ENCODE results near the gene ULK4. TPM values are rescaled to one million over a fixed set of nuclear protein-coding genes. Genes with fewer than 3 reads are reported as not detected.

Gene ULK4
- total RNA-seq, 2 experiments from 2014 or later = 6.8 to 6.9 TPM

DNA sequence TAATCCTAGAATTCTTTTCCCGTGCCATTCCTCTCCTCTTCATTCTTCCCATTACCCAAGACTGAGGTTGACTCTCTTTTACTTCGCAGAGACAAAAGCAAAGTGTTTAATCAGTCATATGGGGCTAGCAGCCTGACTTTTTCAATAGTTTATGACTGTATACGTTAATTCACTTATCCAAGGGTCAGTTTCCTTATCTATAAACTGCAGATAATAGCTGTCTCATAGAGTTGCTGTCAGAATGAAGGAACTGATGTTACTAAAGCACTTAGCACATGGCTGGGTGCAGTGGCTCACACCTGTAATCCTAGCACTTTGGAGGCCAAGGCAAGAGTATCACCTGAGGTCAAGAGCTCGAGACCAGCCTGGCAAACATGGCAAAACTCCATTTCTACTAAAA, 43.5 kb upstream of the ULK4 start:
- Mint-ChIP-seq H3K27ac (no peak overlapping the region), H3K27me3 (no peaks in the 10 kb centered on the region), H3K4me3 (no peak overlapping the region), H3K4me1 (ENCODE audit: low read depth) (no peaks in the 10 kb centered on the region), H3K9me3 (no peaks in the 10 kb centered on the region), H3K36me3 (ENCODE audit: low read depth) (no peaks in the 10 kb centered on the region)
- no peak for ATAC-seq
- DNase-seq = no peak
- ChIA-PET POLR2A (interaction anchor here (1.0 kb wide), 1 partner anchor 9 kb away, joined by 5 read pairs; no protein-coding TSS in a partner anchor), CTCF (no interaction called here)
- TF ChIP-seq, protein P1, sequence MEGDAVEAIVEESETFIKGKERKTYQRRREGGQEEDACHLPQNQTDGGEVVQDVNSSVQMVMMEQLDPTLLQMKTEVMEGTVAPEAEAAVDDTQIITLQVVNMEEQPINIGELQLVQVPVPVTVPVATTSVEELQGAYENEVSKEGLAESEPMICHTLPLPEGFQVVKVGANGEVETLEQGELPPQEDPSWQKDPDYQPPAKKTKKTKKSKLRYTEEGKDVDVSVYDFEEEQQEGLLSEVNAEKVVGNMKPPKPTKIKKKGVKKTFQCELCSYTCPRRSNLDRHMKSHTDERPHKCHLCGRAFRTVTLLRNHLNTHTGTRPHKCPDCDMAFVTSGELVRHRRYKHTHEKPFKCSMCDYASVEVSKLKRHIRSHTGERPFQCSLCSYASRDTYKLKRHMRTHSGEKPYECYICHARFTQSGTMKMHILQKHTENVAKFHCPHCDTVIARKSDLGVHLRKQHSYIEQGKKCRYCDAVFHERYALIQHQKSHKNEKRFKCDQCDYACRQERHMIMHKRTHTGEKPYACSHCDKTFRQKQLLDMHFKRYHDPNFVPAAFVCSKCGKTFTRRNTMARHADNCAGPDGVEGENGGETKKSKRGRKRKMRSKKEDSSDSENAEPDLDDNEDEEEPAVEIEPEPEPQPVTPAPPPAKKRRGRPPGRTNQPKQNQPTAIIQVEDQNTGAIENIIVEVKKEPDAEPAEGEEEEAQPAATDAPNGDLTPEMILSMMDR (IDR thresholded peaks at IDR 0.05) = no peak
- intact Hi-C loops (cut with micrococcal nuclease) = no loop called here

DNA sequence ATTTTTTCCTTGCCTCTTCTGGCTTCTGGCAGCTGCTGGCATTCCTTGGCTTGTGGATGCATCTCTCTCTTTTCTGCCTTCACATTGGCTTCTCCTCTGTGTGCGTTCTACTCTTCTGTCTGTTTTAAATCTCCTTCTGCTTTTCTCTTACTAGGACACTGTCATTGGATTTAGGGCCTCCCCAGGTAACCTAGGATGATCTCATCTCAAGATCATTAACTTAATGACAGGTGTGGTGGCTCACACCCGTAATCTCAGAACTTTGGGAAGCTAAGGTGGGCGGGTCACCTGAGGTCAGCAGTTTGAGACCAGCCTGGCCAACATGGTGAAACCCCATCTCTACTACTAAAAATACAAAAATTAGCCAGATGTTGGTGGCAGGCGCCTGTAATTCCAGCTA, 40.9 kb upstream of the ULK4 start:
- H3K36me3 Mint-ChIP-seq (ENCODE audit: low read depth) = no peaks in the 10 kb centered on the region
- intact Hi-C loops (cut with micrococcal nuclease) = no loop called here
- no peak for DNase-seq
- ChIA-PET CTCF (interaction anchor here (2.3 kb wide), 1 partner anchor 97 kb away, joined by 8 read pairs; no protein-coding TSS in a partner anchor), POLR2A (no interaction called here)
- no peak overlapping the region for H3K4me3 Mint-ChIP-seq
- no peaks in the 10 kb centered on the region for H3K9me3 Mint-ChIP-seq
- H3K27ac Mint-ChIP-seq = no peak overlapping the region
- no peaks in the 10 kb centered on the region for H3K4me1 Mint-ChIP-seq (ENCODE audit: low read depth)
- no peak for ATAC-seq
- H3K27me3 Mint-ChIP-seq = no peaks in the 10 kb centered on the region
- TF ChIP-seq, protein P1 (IDR thresholded peaks at IDR 0.05) = no peak

DNA sequence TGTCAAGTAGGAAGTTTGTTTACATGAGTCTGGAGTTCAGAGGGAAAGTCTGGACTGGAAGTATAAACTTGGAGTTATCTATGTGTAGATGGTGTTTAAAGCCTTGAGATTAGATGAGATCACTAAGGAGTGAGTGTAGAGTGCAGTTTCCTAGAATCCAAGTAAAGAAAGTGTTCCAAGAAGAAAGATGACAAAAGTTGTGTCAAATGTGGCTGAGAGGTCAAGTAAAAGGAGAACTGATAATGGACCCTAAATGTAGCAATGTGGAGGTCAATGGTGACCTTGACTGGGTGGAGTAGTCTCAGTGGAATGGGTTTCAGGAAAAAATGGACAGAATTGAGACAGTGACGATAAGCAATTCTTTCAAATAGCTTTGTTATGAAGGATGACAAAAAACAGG, 39.9 kb upstream of the ULK4 start:
- Mint-ChIP-seq H3K27me3 (no peaks in the 10 kb centered on the region), H3K27ac (no peak overlapping the region), H3K9me3 (no peaks in the 10 kb centered on the region), H3K36me3 (ENCODE audit: low read depth) (no peaks in the 10 kb centered on the region), H3K4me1 (ENCODE audit: low read depth) (no peaks in the 10 kb centered on the region), H3K4me3 (no peak overlapping the region)
- intact Hi-C loops (cut with micrococcal nuclease) = no loop called here
- POLR2A ChIA-PET = no interaction called here
- TF ChIP-seq, protein P1 (IDR thresholded peaks at IDR 0.05) = no peak
- CTCF ChIA-PET = interaction anchor here (1.3 kb wide), 1 partner anchor 189 kb away, joined by 3 read pairs; no protein-coding TSS in a partner anchor
- DNase-seq (no peak), ATAC-seq (no peak)

DNA sequence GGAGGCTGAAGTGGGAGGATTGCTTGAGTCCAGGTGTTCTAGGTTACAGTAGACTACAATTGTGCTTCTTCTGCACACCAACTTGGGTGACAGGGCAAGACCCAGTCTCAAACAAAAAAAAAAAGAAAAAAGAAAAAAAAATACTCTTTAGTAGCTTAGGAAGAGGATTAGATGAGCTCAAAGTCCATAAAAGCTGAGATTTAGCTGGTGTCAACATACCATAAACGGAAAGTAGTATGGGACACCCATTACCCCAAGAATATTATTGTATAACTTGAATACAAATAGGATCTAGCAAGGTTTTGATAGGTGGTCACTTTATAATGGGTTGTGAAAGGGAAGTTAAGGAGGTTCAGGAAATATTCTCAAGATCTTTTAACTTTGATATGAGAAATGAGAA, 38.0 kb upstream of the ULK4 start:
- intact Hi-C loops (cut with micrococcal nuclease) = no loop called here
- no peak for ATAC-seq
- no peak overlapping the region for H3K27ac Mint-ChIP-seq
- H3K4me3 Mint-ChIP-seq = no peak overlapping the region
- TF ChIP-seq, protein P1 (IDR thresholded peaks at IDR 0.05) = no peak
- CTCF ChIA-PET = interaction anchor here (0.6 to 3.1 kb wide), 3 partner anchors 49 to 191 kb away, joined by 3 to 29 read pairs (median 7); no protein-coding TSS in a partner anchor
- no peaks in the 10 kb centered on the region for H3K27me3 Mint-ChIP-seq
- no peak for DNase-seq
- POLR2A ChIA-PET = no interaction called here
- no peaks in the 10 kb centered on the region for H3K36me3 Mint-ChIP-seq (ENCODE audit: low read depth)
- no peaks in the 10 kb centered on the region for H3K4me1 Mint-ChIP-seq (ENCODE audit: low read depth)
- H3K9me3 Mint-ChIP-seq = no peaks in the 10 kb centered on the region

DNA sequence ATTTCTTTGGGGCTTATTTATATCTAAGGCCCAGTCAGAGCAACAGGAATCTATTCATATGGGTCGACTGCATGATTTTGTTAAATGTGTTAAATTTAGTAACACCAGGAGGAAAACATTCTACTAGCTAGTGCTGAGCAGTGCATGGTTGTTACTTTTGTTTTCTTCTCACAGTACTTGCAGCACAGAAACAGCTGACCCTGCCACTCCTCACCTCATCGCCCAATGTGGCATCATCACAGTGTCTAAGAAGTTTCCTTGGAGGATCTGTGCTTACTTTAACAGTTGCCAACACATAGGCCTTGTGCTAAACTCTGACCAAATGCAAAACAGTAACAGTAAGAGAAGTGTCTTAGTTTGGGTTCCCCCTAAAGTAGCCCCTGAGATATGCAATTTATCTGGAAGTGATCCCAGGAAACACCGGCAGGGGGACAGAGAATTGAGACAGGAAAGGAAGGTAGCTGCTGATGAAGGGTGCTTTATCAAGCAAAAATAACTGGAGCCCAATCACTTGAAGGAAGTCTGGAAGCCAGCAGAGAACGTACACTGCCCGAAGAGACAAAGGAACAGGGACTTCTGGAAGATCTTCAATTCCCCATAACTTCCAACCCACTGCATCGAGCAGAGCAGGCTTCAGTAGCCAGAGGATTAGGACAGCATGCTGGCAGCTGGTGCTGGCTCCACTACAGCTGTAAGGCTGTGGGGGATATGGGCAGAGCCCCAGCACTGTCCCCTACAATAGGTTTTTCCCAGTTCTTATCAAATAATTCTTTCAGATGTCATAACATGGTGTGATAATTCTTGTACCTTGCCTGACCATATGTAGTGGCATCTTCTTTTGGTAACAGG, 36.0 kb upstream of the ULK4 start:
- H3K27me3 Mint-ChIP-seq = peaks cover 4% of the 10 kb centered on the region
- H3K4me1 Mint-ChIP-seq (ENCODE audit: low read depth) = no peaks in the 10 kb centered on the region
- no peaks in the 10 kb centered on the region for H3K36me3 Mint-ChIP-seq (ENCODE audit: low read depth)
- POLR2A ChIA-PET = no interaction called here
- H3K9me3 Mint-ChIP-seq = no peaks in the 10 kb centered on the region
- DNase-seq (peak; percentile 21), ATAC-seq (no peak)
- CTCF ChIA-PET = interaction anchor here (0.7 to 3.1 kb wide), 12 partner anchors 10 to 793 kb away, joined by 3 to 29 read pairs (median 3); partner anchors contain the start of gene ULK4
- no peak overlapping the region for H3K27ac Mint-ChIP-seq
- TF ChIP-seq, protein P1 (IDR thresholded peaks at IDR 0.05) = peak; percentile 26
- intact Hi-C loops (cut with micrococcal nuclease) = no loop called here
- no peak overlapping the region for H3K4me3 Mint-ChIP-seq

Measured in activated CD8-positive, alpha-beta T cell treated with anti-CD3 and anti-CD28 coated beads for 36 hours (primary cell).